OCI-LY3 (cell line): ENCODE results near the gene FSTL4.

Experiments
- H2AFZ ChIP-seq: fragments of 200-600, 300-600 bp; shearing (Covaris generic); 2 replicates; pipeline ENCODE4 v1.6.0; 2014; ENCODE audit warnings: antibody characterized with exemption, low read depth, low read length
- H3K27ac ChIP-seq: fragments of 200-600, 300-600 bp; sonication (generic); 2 replicates; pipeline ENCODE4 v1.5.1; 2014; ENCODE audit warnings: mild to moderate bottlenecking, low read length, moderate library complexity, mixed read lengths
- H3K27me3 ChIP-seq: fragments of 200-600, 300-600 bp; sonication (generic); 2 replicates; pipeline ENCODE4 v1.6.1; 2014; ENCODE audit warnings: low read depth, low read length, mixed read lengths
- H3K36me3 ChIP-seq: fragments of 200-600, 300-600 bp; sonication (generic); replicated peaks from 2 replicates; pipeline ENCODE3; 2014; ENCODE audit warnings: low read depth, low read length, mixed read lengths
- H3K4me1 ChIP-seq: fragments of 300-600, 200-600 bp; sonication (generic); 2 replicates; pipeline ENCODE4 v1.6.1; 2014; ENCODE audit warnings: low read length, mixed read lengths
- H3K4me2 ChIP-seq: fragments of 200-600, 300-600 bp; sonication (generic); 2 replicates; pipeline ENCODE4 v1.6.1; 2014; ENCODE audit warnings: low read length, mixed read lengths
- H3K4me3 ChIP-seq: fragments of 300-600, 200-600 bp; sonication (generic); 2 replicates; pipeline ENCODE4 v1.5.1; 2014; ENCODE audit warnings: antibody characterized with exemption, mild to moderate bottlenecking, low read length, moderate library complexity
- H3K79me2 ChIP-seq: fragments of 300-600, 200-600 bp; shearing (Covaris generic); 2 replicates; pipeline ENCODE4 v1.6.1; 2014; ENCODE audit warnings: mild to moderate bottlenecking, low read length, mixed read lengths
- H3K9ac ChIP-seq: fragments of 300-600, 200-600 bp; shearing (Covaris generic); 2 replicates; pipeline ENCODE4 v1.6.0; 2014; ENCODE audit warnings: mild to moderate bottlenecking, low read length, moderate library complexity
- H3K9me3 ChIP-seq: fragments of 200-600, 300-600 bp; shearing (Covaris generic); 2 replicates; pipeline ENCODE4 v1.6.1; 2014; ENCODE audit warnings: low read length, mixed read lengths; ENCODE audit not compliant: insufficient read depth
- H4K20me1 ChIP-seq: fragments of 200-600, 300-600 bp; sonication (generic); 2 replicates; pipeline ENCODE4 v1.6.1; 2016; ENCODE audit warnings: low read length, mixed read lengths; ENCODE audit not compliant: insufficient read depth
- CTCF ChIP-seq: fragments of 200-600, 300-600 bp; sonication (generic); IDR thresholded peaks from 2 replicates; pipeline ENCODE4 v1.5.1; 2014; ENCODE audit warnings: antibody characterized with exemption, low read length, low read depth
- EZH2phosphoT487 ChIP-seq: fragments of 200-600 bp; shearing (Covaris generic); IDR thresholded peaks from 2 replicates; pipeline ENCODE4 v1.6.1; 2018; ENCODE audit warnings: antibody characterized with exemption, mixed run types, low read depth

The FSTL4 gene

DNA sequence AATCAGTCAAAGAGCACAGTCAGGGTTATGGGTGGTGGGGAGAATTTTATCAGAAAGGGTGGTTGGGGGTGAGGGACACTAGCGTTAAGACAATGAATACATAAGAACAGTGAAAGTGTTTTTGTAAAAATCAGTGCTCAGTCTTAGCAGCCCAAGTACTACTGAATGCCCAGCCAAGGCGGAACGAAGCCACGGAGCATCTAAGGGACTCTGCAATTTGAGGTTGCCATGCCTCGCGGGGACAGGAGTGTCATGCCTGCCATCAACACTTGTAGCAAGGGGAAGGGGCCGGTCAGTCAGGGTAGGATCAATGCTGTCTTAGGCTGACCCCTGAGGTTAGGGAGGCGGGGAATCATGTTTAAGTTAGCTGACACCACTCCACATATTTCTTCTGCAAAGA is 13.3 kb downstream of the FSTL4 start:
- Histone ChIP-seq H3K27me3 (no peaks in the 10 kb centered on the region), H3K4me1 (no peaks in the 10 kb centered on the region), H3K4me3 (no peak overlapping the region), H3K79me2 (no peaks in the 10 kb centered on the region), H2AFZ (no peak overlapping the region), H3K27ac (no peak overlapping the region), H4K20me1 (no peaks in the 10 kb centered on the region), H3K9ac (no peak overlapping the region), H3K4me2 (no peak overlapping the region), H3K9me3 (no peaks in the 10 kb centered on the region), H3K36me3 (no peaks in the 10 kb centered on the region)
- TF ChIP-seq CTCF (no peak), EZH2phosphoT487 (no peak)

GRCh38 chr5:133596049-133596448 is 16.3 kb downstream of the FSTL4 start:
- Histone ChIP-seq H3K79me2 (no peaks in the 10 kb centered on the region), H3K27me3 (no peaks in the 10 kb centered on the region), H3K9me3 (no peaks in the 10 kb centered on the region), H3K4me1 (no peaks in the 10 kb centered on the region), H3K4me3 (no peak overlapping the region), H3K4me2 (no peak overlapping the region), H3K27ac (no peak overlapping the region), H4K20me1 (no peaks in the 10 kb centered on the region), H3K36me3 (no peaks in the 10 kb centered on the region), H3K9ac (no peak overlapping the region), H2AFZ (no peak overlapping the region)
- TF ChIP-seq EZH2phosphoT487 (no peak), CTCF (no peak)

DNA sequence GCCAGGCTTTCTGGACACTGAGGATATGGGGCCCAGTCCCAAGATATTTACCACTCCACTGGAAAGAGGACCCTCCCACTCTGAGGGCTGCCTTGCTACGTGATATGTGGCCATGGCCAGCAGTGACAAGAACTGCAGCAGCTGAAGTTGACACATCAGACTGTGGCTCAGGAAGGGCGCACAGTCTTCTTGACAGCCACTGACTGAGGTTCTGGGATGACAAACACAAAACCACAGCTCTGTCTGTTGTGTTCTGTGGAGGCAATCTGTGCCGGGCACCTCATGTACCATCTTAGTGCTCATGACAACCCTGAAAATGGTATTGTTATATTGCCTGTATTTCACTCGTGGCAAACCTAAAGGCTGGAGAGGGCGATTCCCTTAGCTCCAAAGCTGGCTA is 16.9 kb downstream of the FSTL4 start:
- no peaks in the 10 kb centered on the region for H3K4me1 ChIP-seq
- no peak overlapping the region for H3K4me2 ChIP-seq
- H3K9me3 ChIP-seq, result no peaks in the 10 kb centered on the region
- no peak overlapping the region for H3K4me3 ChIP-seq
- TF ChIP-seq EZH2phosphoT487, result no peak
- TF ChIP-seq CTCF, result no peak
- no peak overlapping the region for H3K9ac ChIP-seq
- H3K27ac ChIP-seq, result no peak overlapping the region
- H3K36me3 ChIP-seq, result no peaks in the 10 kb centered on the region
- no peak overlapping the region for H2AFZ ChIP-seq
- H3K79me2 ChIP-seq, result no peaks in the 10 kb centered on the region
- H3K27me3 ChIP-seq, result no peaks in the 10 kb centered on the region
- H4K20me1 ChIP-seq, result no peaks in the 10 kb centered on the region

DNA sequence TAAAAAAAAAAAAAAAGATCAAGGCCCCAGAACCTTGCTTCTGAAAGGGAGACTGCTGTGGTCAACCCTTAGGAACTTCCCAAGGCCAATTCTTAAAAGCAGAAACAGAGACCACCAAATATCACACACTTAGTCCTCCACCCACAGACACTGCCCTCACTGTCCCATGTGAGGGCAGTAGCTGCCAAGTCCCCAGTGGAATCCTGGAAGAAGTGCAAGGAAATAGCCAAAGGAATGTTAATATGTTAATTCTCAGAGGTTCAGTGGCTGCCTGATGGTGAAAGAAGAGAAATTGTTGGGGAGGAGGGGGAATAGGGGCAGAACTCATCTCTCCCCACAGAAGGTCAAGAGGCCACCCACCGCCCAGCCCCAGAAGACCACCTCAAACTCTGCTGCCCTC is 23.1 kb downstream of the FSTL4 start:
- Histone ChIP-seq H2AFZ (no peak overlapping the region), H3K9me3 (no peaks in the 10 kb centered on the region), H3K9ac (no peak overlapping the region), H3K36me3 (no peaks in the 10 kb centered on the region), H3K4me2 (no peak overlapping the region), H3K4me3 (no peak overlapping the region), H3K4me1 (no peaks in the 10 kb centered on the region), H3K27ac (no peak overlapping the region), H4K20me1 (no peaks in the 10 kb centered on the region), H3K27me3 (no peaks in the 10 kb centered on the region), H3K79me2 (no peaks in the 10 kb centered on the region)
- TF ChIP-seq EZH2phosphoT487, result no peak
- TF ChIP-seq CTCF, result no peak
